ENCODE measurements around the gene MOSMO. TPM values are rescaled to one million over a fixed set of nuclear protein-coding genes. Genes with fewer than 3 reads are reported as not detected.

MOSMO gene
- total and polyA plus RNA-seq, 2 of the 4 experiments (the other 2 are of a cell fraction) = 10.5 to 16.0 TPM

GRCh38 chr16:22070361-22071330, 62.7 kb downstream of the MOSMO start:
- WGBS, 2 experiments (ENCODE audit: extremely low coverage in 2 of 2, insufficient read length in 1 of 2) = no CpG with 5 or more reads among the region's 12 CpGs
- Histone ChIP-seq H2AK5ac (ENCODE audit: low read depth, low read length) (peak overlapping the region; percentile 77), H3K4ac (ENCODE audit: low read depth, low read length) (peak overlapping the region; percentile 73), H3K9me1 (ENCODE audit: insufficient read depth, low read length) (peaks cover 20% of the 10 kb centered on the region), H3K4me1 (ENCODE audit: control insufficient read depth, insufficient read depth, low read length) (peaks cover 15% of the 10 kb centered on the region), H3K4me2 (ENCODE audit: low read depth, low read length) (no peak overlapping the region), H2BK120ac (ENCODE audit: low read depth, low read length) (peak overlapping the region; percentile 33), H3K9ac (ENCODE audit: low read depth, low read length) (no peak overlapping the region), H3K27ac (ENCODE audit: insufficient read depth, low read length) (no peak overlapping the region), H2BK5ac (ENCODE audit: low read depth, low read length, poor library complexity, severe bottlenecking) (peak overlapping the region; percentile 16), H3K79me1 (ENCODE audit: low read depth in 1 of 2, low read length in 2 of 2) (peaks cover 32 to 60% of the 10 kb centered on the region in 2 experiments), H3K23ac (ENCODE audit: low read depth, low read length) (peak overlapping the region; percentile 81), H3K56ac (ENCODE audit: extremely low read depth, insufficient read depth, low read length) (no peak overlapping the region), H4K20me1 (ENCODE audit: insufficient read depth, low read length) (peaks cover 16% of the 10 kb centered on the region), H3K27me3 (ENCODE audit: control insufficient read depth, insufficient read depth, low read length) (no peaks in the 10 kb centered on the region), H2AK9ac (replicated peaks; ENCODE audit: low read depth, low read length, poor library complexity) (no peak overlapping the region), H2BK15ac (ENCODE audit: low read depth, low read length) (peak overlapping the region; percentile 58; the same call in 1 of the 3 replicates), H3K4me3 (ENCODE audit: insufficient read depth, low read depth, low read length) (no peak overlapping the region), H3K36me3 (ENCODE audit: control insufficient read depth, insufficient read depth, low read length) (peaks cover 5% of the 10 kb centered on the region; the same call in 1 of the 2 replicates), H4K5ac (ENCODE audit: low read depth, low read length) (no peak overlapping the region), H4K8ac (ENCODE audit: low read depth in 2 of 2, low read length in 2 of 2) (peak overlapping the region in 1 of 2 experiments; percentile 30; a peak in 1 of 4 replicates), H2BK20ac (ENCODE audit: low read depth, low read length) (peak overlapping the region; percentile 44; the same call in 1 of the 2 replicates), H3K9me3 (ENCODE audit: control insufficient read depth, insufficient read depth, low read length) (peaks cover 4% of the 10 kb centered on the region), H3K14ac (replicated peaks; ENCODE audit: low read depth, low read length) (peak overlapping the region; percentile 58), H3K18ac (ENCODE audit: low read depth, low read length) (no peak overlapping the region), H4K91ac (ENCODE audit: insufficient read depth, low read depth, low read length) (peak overlapping the region; percentile 25), H2AFZ (replicated peaks; ENCODE audit: low read length, poor library complexity) (no peak overlapping the region)
- TF ChIP-seq MAFK (IDR thresholded peaks at IDR 0.05; ENCODE audit: low read depth, low read length) (no peak), SMC3 (IDR thresholded peaks at IDR 0.05; ENCODE audit: low read depth, low read length) (no peak), MXI1 (IDR thresholded peaks at IDR 0.05; ENCODE audit: borderline replicate concordance, low read depth, low read length) (no peak), NFE2L2 (IDR thresholded peaks at IDR 0.05; ENCODE audit: low read depth, low read length) (no peak), FOS (IDR thresholded peaks at IDR 0.05; ENCODE audit: low read depth, low read length) (no peak), ELK1 (IDR thresholded peaks at IDR 0.05; ENCODE audit: borderline replicate concordance, low read depth, low read length) (no peak), MAZ (IDR thresholded peaks at IDR 0.05; ENCODE audit: borderline replicate concordance, low read depth, low read length) (no peak)
- dilution Hi-C loops (cut with HindIII; ENCODE audit: low sequenced_read_pairs, unreplicated experiment) = no loop called here
- ATAC-seq (ENCODE audit: low read depth) (no peak), DNase-seq (peak; percentile 51)
- intact Hi-C loops (cut with micrococcal nuclease) = no loop called here
- POLR2A ChIA-PET (ENCODE audit: unreplicated experiment) = interaction anchor here (1.0 kb wide), 1 partner anchor 62 kb away, joined by 3 read pairs; the partner anchor contains the start of gene MOSMO
- CTCF ChIA-PET = interaction anchor here (1.1 kb wide), 1 partner anchor 44 kb away, joined by 3 read pairs; no protein-coding TSS in a partner anchor
- no TSS peak for BruUV-seq (replicated peaks)
- in situ Hi-C loops (cut with MboI; ENCODE audit: low sequenced_read_pairs) = loop anchor here (5.0 kb wide), 1 partner anchor 68 kb away; the partner anchor contains the start of gene PDZD9
